ENCODE results near the gene FBLL1.

Gene FBLL1

GRCh38 chr5:168489059-168489458 is 40.0 kb upstream of the FBLL1 start:
- no peak for TF ChIP-seq CTCF (IDR thresholded peaks at IDR 0.05)
- Histone ChIP-seq H3K9me3 (no peaks in the 10 kb centered on the region), H3K36me3 (peaks cover 60% of the 10 kb centered on the region), H3K4me3 (ENCODE audit: low read depth in 1 of 2, low read length in 1 of 2) (no peak overlapping the region), H3K4me1 (ENCODE audit: control insufficient read depth in 1 of 2, insufficient read depth in 1 of 2, low read depth in 1 of 2, low read length in 1 of 2) (peaks cover 13 to 15% of the 10 kb centered on the region in 2 experiments), H3K27me3 (peaks cover 15% of the 10 kb centered on the region), H3K27ac (no peak overlapping the region)

- H3K27me3 ChIP-seq: no peaks in the 10 kb centered on the region
- H3K4me3 ChIP-seq (ENCODE audit: low read depth in 1 of 2, low read length in 1 of 2): no peak overlapping the region
- H3K36me3 ChIP-seq: peaks cover 96% of the 10 kb centered on the region
- H3K27ac ChIP-seq: no peak overlapping the region
- no peaks in the 10 kb centered on the region for H3K9me3 ChIP-seq
- TF ChIP-seq CTCF (IDR thresholded peaks at IDR 0.05): no peak
- H3K4me1 ChIP-seq (ENCODE audit: control insufficient read depth in 1 of 2, insufficient read depth in 1 of 2, low read depth in 1 of 2, low read length in 1 of 2): no peaks in the 10 kb centered on the region
Observed at GRCh38 chr5:168494057-168494555, 35.0 kb upstream of the FBLL1 start.

GRCh38 chr5:168502563-168503237 is 26.4 kb upstream of the FBLL1 start:
- Histone ChIP-seq H3K27ac (no peak overlapping the region), H3K36me3 (peaks cover 74% of the 10 kb centered on the region), H3K9me3 (no peaks in the 10 kb centered on the region), H3K4me3 (ENCODE audit: low read depth in 1 of 2, low read length in 1 of 2) (no peak overlapping the region), H3K4me1 (ENCODE audit: control insufficient read depth in 1 of 2, insufficient read depth in 1 of 2, low read depth in 1 of 2, low read length in 1 of 2) (no peaks in the 10 kb centered on the region), H3K27me3 (no peaks in the 10 kb centered on the region)
- TF ChIP-seq CTCF (IDR thresholded peaks at IDR 0.05): no peak

- no peak for TF ChIP-seq CTCF (IDR thresholded peaks at IDR 0.05)
- H3K4me3 ChIP-seq (ENCODE audit: low read depth in 1 of 2, low read length in 1 of 2): no peak overlapping the region
- no peaks in the 10 kb centered on the region for H3K27me3 ChIP-seq
- peaks cover 85% of the 10 kb centered on the region for H3K36me3 ChIP-seq
- H3K9me3 ChIP-seq: no peaks in the 10 kb centered on the region
- H3K4me1 ChIP-seq (ENCODE audit: control insufficient read depth in 1 of 2, insufficient read depth in 1 of 2, low read depth in 1 of 2, low read length in 1 of 2): no peaks in the 10 kb centered on the region
- H3K27ac ChIP-seq: no peak overlapping the region
Observed at GRCh38 chr5:168513861-168514428, 15.2 kb upstream of the FBLL1 start.

- H3K27ac ChIP-seq: no peak overlapping the region
- peaks cover 52% of the 10 kb centered on the region for H3K27me3 ChIP-seq
- H3K4me1 ChIP-seq (ENCODE audit: control insufficient read depth in 1 of 2, insufficient read depth in 1 of 2, low read depth in 1 of 2, low read length in 1 of 2): peaks cover 0 to 3% of the 10 kb centered on the region in 2 experiments
- no peak for TF ChIP-seq CTCF (IDR thresholded peaks at IDR 0.05)
- no peaks in the 10 kb centered on the region for H3K36me3 ChIP-seq
- H3K9me3 ChIP-seq: no peaks in the 10 kb centered on the region
- H3K4me3 ChIP-seq (ENCODE audit: low read depth in 1 of 2, low read length in 1 of 2): no peak overlapping the region
Observed at GRCh38 chr5:168525856-168526255, 3.2 kb upstream of the FBLL1 start.

Measured in neutrophil (primary cell).